OCI-LY3 (cell line): Measurements from ENCODE around the gene SDK2.

Source experiments
- EZH2phosphoT487 ChIP-seq: fragments of 200-600 bp; shearing (Covaris generic); IDR thresholded peaks from 2 replicates; pipeline ENCODE4 v1.6.1; 2018; ENCODE audit warnings: antibody characterized with exemption, mixed run types, low read depth
- TF ChIP-seq, protein P1 (sequence below): fragments of 200-600, 300-600 bp; sonication (generic); IDR thresholded peaks from 2 replicates; pipeline ENCODE4 v1.5.1; 2014; ENCODE audit warnings: antibody characterized with exemption, low read length, low read depth

DNA sequence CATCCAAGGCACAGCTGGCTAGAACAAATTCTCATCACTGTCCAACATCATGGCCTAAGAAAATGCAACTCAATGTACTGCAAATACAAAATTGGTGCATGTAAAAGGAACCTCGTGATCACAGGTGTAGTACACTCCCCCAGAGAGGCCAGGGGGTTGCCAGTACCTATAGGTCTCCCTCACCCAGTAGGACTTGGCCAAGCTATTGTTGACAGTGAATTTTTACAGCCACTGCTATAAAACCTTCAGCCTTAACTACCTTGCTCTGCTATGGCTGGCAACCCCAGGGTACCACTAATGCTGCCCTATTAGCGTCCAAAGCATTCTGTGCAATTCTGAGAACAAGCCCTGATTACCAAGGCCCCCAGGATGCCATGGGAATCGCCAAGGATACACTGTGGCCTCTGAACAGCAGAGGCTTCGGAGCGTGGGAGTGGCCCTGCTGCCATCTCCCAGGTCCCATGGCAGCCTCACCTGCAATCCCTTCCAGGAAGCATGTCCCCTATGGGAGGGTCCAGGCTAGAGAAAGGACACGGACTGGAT lies 67.6 kb downstream of the SDK2 start:
- TF ChIP-seq, protein P1, sequence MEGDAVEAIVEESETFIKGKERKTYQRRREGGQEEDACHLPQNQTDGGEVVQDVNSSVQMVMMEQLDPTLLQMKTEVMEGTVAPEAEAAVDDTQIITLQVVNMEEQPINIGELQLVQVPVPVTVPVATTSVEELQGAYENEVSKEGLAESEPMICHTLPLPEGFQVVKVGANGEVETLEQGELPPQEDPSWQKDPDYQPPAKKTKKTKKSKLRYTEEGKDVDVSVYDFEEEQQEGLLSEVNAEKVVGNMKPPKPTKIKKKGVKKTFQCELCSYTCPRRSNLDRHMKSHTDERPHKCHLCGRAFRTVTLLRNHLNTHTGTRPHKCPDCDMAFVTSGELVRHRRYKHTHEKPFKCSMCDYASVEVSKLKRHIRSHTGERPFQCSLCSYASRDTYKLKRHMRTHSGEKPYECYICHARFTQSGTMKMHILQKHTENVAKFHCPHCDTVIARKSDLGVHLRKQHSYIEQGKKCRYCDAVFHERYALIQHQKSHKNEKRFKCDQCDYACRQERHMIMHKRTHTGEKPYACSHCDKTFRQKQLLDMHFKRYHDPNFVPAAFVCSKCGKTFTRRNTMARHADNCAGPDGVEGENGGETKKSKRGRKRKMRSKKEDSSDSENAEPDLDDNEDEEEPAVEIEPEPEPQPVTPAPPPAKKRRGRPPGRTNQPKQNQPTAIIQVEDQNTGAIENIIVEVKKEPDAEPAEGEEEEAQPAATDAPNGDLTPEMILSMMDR: no peak
- TF ChIP-seq EZH2phosphoT487: no peak
